ENCODE results near the gene TTF1. TPM values are rescaled to one million over a fixed set of nuclear protein-coding genes. Genes with fewer than 3 reads are reported as not detected.
"Not testable (repeated sequence)": the region's sequence is repeated elsewhere in the genome, so short reads cannot be mapped to it uniquely, and the experiment has no call there.

Gene TTF1
- total RNA-seq, 4 donors from 2014 or later: 5.6 to 16.5 (median 10.3) TPM

DNA sequence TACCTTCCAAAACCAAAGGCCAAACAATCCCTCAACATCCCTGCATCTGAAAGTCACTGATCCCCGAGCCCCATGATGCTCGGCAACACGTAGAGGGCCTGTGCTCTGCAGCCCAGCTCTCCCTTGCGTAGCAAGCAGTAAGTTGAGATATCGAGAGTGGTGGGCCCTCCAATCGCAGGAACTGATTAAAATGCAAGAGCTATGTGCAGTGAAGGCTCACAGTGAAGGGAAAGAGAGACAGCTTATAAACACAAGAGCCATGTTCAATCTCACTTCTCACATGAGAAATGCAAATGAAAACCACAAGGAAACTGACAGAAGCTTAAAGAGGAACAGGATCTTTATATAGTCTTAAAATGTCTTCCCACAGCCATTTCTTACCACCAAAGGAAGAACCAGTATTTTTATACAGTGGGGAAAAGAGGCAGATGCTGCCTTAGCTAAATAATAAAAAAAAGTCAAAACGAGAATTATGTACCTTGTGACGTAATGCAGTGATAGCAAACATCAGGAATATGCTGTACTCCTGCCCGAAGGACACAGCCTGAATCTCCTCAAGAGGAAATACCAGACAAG is 24.6 kb downstream of the TTF1 start:
- intact Hi-C loops (cut with DNase I; ENCODE audit: low total_unique reads): no loop called here
- H3K27ac ChIP-seq: no peak overlapping the region
- no peaks in the 10 kb centered on the region for H3K4me1 ChIP-seq
- no peak overlapping the region for H3K4me3 ChIP-seq
- no peak for TF ChIP-seq CTCF (IDR thresholded peaks at IDR 0.05)
- no peak for TF ChIP-seq POLR2A (IDR thresholded peaks at IDR 0.05)
- no peak for DNase-seq
- H3K9me3 ChIP-seq: no peaks in the 10 kb centered on the region
- H3K27me3 ChIP-seq: no peaks in the 10 kb centered on the region
- no peaks in the 10 kb centered on the region for H3K36me3 ChIP-seq

GRCh38 chr9:132378416-132378815 is 28.2 kb downstream of the TTF1 start:
- H3K9me3 ChIP-seq; intact Hi-C loops (cut with DNase I; ENCODE audit: low total_unique reads); H3K4me1 ChIP-seq; H3K4me3 ChIP-seq; H3K27ac ChIP-seq; H3K36me3 ChIP-seq; DNase-seq; H3K27me3 ChIP-seq: not testable (repeated sequence)

GRCh38 chr9:132377769-132378168 is 28.9 kb downstream of the TTF1 start:
- H3K4me1 ChIP-seq; H3K9me3 ChIP-seq; H3K27me3 ChIP-seq; H3K4me3 ChIP-seq; DNase-seq; intact Hi-C loops (cut with DNase I; ENCODE audit: low total_unique reads); H3K36me3 ChIP-seq; H3K27ac ChIP-seq: not testable (repeated sequence)

- peak in 1 of 2 donors; percentile 60 for DNase-seq
- Histone ChIP-seq H3K36me3 (no peaks in the 10 kb centered on the region), H3K27me3 (no peaks in the 10 kb centered on the region), H3K4me3 (no peak overlapping the region), H3K27ac (peak overlapping the region; percentile 66 to 71), H3K4me1 (no peaks in the 10 kb centered on the region), H3K9me3 (no peaks in the 10 kb centered on the region)
- no peak for TF ChIP-seq CTCF (IDR thresholded peaks at IDR 0.05)
- no peak for TF ChIP-seq POLR2A (IDR thresholded peaks at IDR 0.05)
- intact Hi-C loops (cut with DNase I; ENCODE audit: low total_unique reads): no loop called here
Observed at GRCh38 chr9:132372177-132373095, 34.2 kb downstream of the TTF1 start.

- Histone ChIP-seq H3K9me3 (no peaks in the 10 kb centered on the region), H3K27me3 (no peaks in the 10 kb centered on the region), H3K36me3 (no peaks in the 10 kb centered on the region), H3K4me3 (no peak overlapping the region), H3K4me1 (no peaks in the 10 kb centered on the region), H3K27ac (no peak overlapping the region)
- no peak for TF ChIP-seq POLR2A (IDR thresholded peaks at IDR 0.05)
- no peak for TF ChIP-seq CTCF (IDR thresholded peaks at IDR 0.05)
- DNase-seq: no peak
- intact Hi-C loops (cut with DNase I; ENCODE audit: low total_unique reads): no loop called here
Observed at GRCh38 chr9:132370592-132370991, 36.0 kb downstream of the TTF1 start.

DNA sequence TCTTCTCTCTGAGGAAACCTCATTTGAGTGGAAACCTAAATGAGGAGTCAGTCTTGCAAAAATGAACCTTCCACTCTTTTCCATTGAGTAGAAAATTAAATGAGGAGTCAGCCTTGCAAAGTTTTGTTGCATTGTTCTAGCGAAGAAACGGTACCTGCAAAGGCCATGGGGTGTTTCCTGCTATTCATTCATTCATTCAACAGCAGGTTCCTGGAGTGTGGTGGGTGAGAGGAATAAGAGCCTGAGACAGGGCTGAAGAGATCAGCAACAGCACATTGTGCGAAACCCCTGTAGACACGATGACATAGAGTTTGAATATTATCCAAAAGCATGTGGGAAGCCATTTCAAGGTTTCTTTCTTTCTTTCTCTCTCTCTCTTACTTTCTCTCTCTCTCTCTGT is 37.2 kb downstream of the TTF1 start:
- Histone ChIP-seq H3K4me3 (no peak overlapping the region), H3K4me1 (no peaks in the 10 kb centered on the region), H3K9me3 (no peaks in the 10 kb centered on the region), H3K36me3 (no peaks in the 10 kb centered on the region), H3K27me3 (no peaks in the 10 kb centered on the region), H3K27ac (no peak overlapping the region)
- intact Hi-C loops (cut with DNase I; ENCODE audit: low total_unique reads): no loop called here
- no peak for DNase-seq
- TF ChIP-seq POLR2A (IDR thresholded peaks at IDR 0.05): no peak
- TF ChIP-seq CTCF (IDR thresholded peaks at IDR 0.05): no peak

Data from uterus (tissue), 4 donors.